Measurements from ENCODE around the gene ZNF668. TPM values are rescaled to one million over a fixed set of nuclear protein-coding genes. Genes with fewer than 3 reads are reported as not detected.

The ZNF668 gene
- total RNA-seq, 1 donor from 2014 or later = 3.7 TPM

- no peaks in the 10 kb centered on the region for H4K20me1 ChIP-seq (ENCODE audit: low read depth)
- no peaks in the 10 kb centered on the region for H3K79me2 ChIP-seq (ENCODE audit: low read depth)
- H3F3A ChIP-seq (ENCODE audit: low read depth) = peaks cover 9% of the 10 kb centered on the region
- Mint-ChIP-seq H3K4me1 (no peaks in the 10 kb centered on the region), H3K4me3 (no peak overlapping the region), H3K27ac (peak overlapping the region; percentile 57), H3K36me3 (peaks cover 4% of the 10 kb centered on the region), H3K27me3 (ENCODE audit: insufficient read depth, low read depth) (no peaks in the 10 kb centered on the region), H3K9me3 (no peaks in the 10 kb centered on the region)
- no peak for DNase-seq (ENCODE audit: low spot score)
- no peak overlapping the region for H3K4me3 ChIP-seq
- H3K9ac ChIP-seq = no peak overlapping the region
- no peak overlapping the region for H2AFZ ChIP-seq (replicated peaks)
- TF ChIP-seq CTCF (IDR thresholded peaks at IDR 0.05) (no peak), EZH2 (IDR thresholded peaks at IDR 0.05) (no peak), EZH2phosphoT487 (IDR thresholded peaks at IDR 0.05) (no peak)
- H3K4me1 ChIP-seq = no peaks in the 10 kb centered on the region
- H3K36me3 ChIP-seq = no peaks in the 10 kb centered on the region
- H3K27ac ChIP-seq = no peak overlapping the region
- no peaks in the 10 kb centered on the region for H3K27me3 ChIP-seq
- no peak overlapping the region for H3K4me2 ChIP-seq
- H3K9me3 ChIP-seq (ENCODE audit: low read depth) = no peaks in the 10 kb centered on the region
Measured at GRCh38 chr16:31038993-31039392, 35.0 kb downstream of the ZNF668 start.

DNA sequence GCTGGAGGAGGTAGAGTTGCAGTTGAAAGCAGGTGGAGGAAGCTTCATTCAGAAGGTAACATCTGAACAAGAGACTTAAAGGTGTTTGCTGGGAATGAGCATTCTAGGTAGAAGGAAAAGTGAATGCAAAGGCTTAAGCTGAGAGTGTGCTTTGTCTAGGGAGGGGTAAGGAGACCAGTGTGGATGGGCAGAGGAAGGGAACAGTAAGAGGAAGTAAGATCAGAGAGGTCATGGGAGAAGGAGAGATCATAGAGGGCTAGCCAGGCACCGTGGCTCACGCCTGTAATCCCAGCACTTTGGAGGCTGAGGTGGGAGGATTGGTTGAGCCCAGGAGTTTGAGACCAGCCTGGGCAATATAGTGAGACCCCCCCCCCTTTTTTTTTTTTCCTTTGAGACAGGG lies 37.3 kb downstream of the ZNF668 start:
- Mint-ChIP-seq H3K9me3 (no peaks in the 10 kb centered on the region), H3K27ac (no peak overlapping the region), H3K4me3 (no peak overlapping the region), H3K36me3 (peaks cover 3% of the 10 kb centered on the region), H3K27me3 (ENCODE audit: insufficient read depth, low read depth) (peaks cover 2% of the 10 kb centered on the region), H3K4me1 (peaks cover 10% of the 10 kb centered on the region)
- Histone ChIP-seq H3K36me3 (no peaks in the 10 kb centered on the region), H3K79me2 (ENCODE audit: low read depth) (no peaks in the 10 kb centered on the region), H3F3A (ENCODE audit: low read depth) (peaks cover 13% of the 10 kb centered on the region), H3K27me3 (no peaks in the 10 kb centered on the region), H4K20me1 (ENCODE audit: low read depth) (no peaks in the 10 kb centered on the region), H2AFZ (replicated peaks) (no peak overlapping the region), H3K9ac (no peak overlapping the region), H3K4me3 (no peak overlapping the region), H3K4me1 (peaks cover 6% of the 10 kb centered on the region), H3K4me2 (no peak overlapping the region), H3K9me3 (ENCODE audit: low read depth) (no peaks in the 10 kb centered on the region), H3K27ac (no peak overlapping the region)
- DNase-seq (ENCODE audit: low spot score) = no peak
- TF ChIP-seq CTCF (IDR thresholded peaks at IDR 0.05) (no peak), EZH2 (IDR thresholded peaks at IDR 0.05) (no peak), EZH2phosphoT487 (IDR thresholded peaks at IDR 0.05) (no peak)

GRCh38 chr16:31033709-31034492 lies 40.1 kb downstream of the ZNF668 start:
- Histone ChIP-seq H3K9me3 (ENCODE audit: low read depth) (no peaks in the 10 kb centered on the region), H3K9ac (no peak overlapping the region)

More at GRCh38 chr16:31033709-31034492, 40.1 kb downstream of the ZNF668 start:
- Mint-ChIP-seq H3K36me3 (no peaks in the 10 kb centered on the region), H3K27ac (no peak overlapping the region), H3K4me1 (peaks cover 14% of the 10 kb centered on the region), H3K9me3 (no peaks in the 10 kb centered on the region), H3K27me3 (ENCODE audit: insufficient read depth, low read depth) (peaks cover 2% of the 10 kb centered on the region), H3K4me3 (peak overlapping the region; percentile 95)
- TF ChIP-seq CTCF (IDR thresholded peaks at IDR 0.05) (no peak), EZH2 (IDR thresholded peaks at IDR 0.05) (no peak), EZH2phosphoT487 (IDR thresholded peaks at IDR 0.05) (no peak)
- no peaks in the 10 kb centered on the region for H3K79me2 ChIP-seq (ENCODE audit: low read depth)
- H3K27ac ChIP-seq = no peak overlapping the region
- H3K36me3 ChIP-seq = no peaks in the 10 kb centered on the region
- peak; percentile 94 for DNase-seq (ENCODE audit: low spot score)
- H3K4me3 ChIP-seq = peak overlapping the region; percentile 91
- peaks cover 13% of the 10 kb centered on the region for H3F3A ChIP-seq (ENCODE audit: low read depth)
- peak overlapping the region; percentile 83 for H2AFZ ChIP-seq (replicated peaks)
- H4K20me1 ChIP-seq (ENCODE audit: low read depth) = no peaks in the 10 kb centered on the region
- peak overlapping the region; percentile 90 for H3K4me2 ChIP-seq
- peaks cover 6% of the 10 kb centered on the region for H3K4me1 ChIP-seq
- H3K27me3 ChIP-seq = no peaks in the 10 kb centered on the region
